ENCODE measurements around the gene MCTP2.

Gene MCTP2

DNA sequence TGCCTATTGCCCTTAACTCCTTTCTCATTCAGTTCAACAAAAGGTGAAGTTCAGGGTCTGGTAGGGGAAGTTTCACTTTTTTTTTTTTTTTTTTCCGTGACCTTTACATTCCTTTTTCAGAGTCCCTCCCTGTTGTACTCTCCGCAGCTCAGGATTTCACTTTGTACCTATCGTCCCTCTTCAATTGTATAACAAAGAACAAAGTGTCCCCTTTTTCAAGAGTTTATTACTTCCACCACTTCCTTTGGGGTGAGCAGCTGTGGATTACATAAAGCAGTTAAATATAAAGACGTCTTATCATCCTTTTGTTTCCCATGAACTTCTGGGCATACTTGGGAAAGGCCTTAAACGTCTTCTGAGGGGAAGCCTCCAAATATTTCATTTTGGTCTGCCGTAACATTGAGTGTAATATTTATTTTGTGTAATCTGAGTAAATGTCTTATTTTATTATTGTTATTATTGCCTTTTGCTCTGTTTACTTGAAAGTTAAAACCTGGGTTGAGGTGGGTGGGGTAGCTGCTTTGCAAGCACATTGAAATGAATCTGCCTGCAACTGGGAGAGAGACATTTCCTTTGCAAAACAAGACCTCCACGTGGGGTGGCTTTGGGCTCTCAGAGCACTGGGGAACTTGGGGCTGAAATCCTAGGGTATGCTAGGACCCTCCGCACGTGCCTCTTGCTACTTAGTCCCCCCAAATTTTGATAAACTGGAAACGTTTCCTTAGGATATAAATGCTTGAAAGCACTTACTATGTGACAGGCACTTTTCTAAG, 169.4 kb downstream of the MCTP2 start:
- DNase-seq: no peak

DNA sequence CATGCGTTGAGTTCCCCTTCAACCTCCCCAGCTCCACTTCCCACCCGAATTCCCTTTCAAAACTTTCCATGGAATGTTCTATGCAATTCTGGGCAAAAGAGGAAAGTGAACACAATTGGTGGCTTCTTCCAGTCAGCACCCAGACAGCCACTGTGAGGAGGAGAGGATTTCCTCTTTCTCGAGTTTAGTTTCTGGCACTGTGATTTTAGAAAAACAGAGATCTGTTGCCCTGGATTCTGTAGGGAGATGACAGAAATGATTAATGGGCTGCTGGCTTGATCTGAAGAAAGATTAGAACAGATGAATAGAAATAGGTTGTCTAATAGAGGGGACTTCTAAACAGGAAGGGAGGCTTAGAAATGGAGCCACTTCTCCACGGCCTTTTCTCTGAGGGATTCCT, 172.0 kb downstream of the MCTP2 start:
- no peak for DNase-seq

DNA sequence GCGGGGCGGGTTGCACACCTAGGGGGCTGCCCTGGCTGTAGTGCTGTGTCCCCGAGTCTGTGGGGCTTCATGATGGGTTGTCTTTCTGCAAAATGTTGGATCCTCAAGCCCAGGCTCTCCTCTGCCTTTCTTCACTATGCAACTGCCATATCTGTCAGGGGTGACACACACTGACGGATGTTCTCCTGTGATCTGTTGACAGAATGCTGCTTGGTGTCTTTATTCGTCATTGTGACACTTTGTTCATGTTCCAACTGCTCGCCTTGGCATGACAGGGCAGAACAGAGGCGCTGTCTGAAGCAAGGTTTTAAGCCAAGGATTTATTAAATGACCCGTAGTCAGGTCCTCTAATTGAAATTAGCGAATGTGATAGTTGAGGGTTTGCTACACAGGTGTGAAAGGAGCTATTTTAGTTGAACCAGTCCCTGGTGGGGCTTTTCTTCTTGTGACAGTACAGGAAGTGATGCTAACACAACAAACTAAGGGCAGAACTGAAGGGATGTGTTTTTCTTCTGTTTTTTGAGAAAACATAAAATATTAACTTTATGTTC, 173.4 kb downstream of the MCTP2 start:
- no peak for DNase-seq

DNA sequence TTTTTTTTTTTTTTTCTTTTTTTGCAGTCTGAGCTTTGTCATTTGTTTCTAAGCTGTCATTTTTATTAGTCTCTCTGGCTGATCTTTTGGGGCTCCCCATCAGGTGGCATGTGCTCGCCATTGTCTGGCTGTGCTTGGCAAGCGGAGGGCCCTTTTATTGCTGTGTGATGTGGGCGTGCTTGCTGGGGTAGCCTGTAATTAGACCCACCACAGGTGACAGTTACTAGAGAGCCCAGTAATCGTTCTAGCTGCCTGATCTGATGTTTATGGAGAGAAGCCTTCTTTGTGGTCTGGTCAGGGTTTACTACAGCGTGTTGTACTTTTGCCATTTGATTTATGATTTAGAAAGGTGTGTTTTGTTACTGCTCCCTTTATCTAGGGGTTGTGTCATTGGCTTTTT, 179.9 kb downstream of the MCTP2 start:
- DNase-seq: no peak

DNA sequence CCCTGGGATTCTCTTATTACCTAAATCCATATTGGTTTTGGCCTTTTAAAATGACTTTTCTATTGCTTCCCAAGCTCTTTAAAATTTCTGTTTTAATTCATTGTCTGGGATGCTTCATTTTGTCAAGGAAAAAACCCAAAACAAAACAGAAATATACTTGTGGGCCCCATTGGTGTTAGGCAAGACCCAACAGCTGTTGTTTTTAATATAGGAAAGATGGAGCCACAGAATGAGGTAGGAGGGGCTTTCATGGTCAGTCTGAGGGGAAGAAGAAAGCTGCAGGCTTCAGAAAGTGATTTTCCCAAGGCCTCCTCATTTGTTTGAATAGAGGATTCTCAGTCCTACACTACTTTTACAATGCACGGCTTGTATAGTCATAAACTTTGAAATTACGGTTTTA, 180.5 kb downstream of the MCTP2 start:
- no peak for DNase-seq

DNA sequence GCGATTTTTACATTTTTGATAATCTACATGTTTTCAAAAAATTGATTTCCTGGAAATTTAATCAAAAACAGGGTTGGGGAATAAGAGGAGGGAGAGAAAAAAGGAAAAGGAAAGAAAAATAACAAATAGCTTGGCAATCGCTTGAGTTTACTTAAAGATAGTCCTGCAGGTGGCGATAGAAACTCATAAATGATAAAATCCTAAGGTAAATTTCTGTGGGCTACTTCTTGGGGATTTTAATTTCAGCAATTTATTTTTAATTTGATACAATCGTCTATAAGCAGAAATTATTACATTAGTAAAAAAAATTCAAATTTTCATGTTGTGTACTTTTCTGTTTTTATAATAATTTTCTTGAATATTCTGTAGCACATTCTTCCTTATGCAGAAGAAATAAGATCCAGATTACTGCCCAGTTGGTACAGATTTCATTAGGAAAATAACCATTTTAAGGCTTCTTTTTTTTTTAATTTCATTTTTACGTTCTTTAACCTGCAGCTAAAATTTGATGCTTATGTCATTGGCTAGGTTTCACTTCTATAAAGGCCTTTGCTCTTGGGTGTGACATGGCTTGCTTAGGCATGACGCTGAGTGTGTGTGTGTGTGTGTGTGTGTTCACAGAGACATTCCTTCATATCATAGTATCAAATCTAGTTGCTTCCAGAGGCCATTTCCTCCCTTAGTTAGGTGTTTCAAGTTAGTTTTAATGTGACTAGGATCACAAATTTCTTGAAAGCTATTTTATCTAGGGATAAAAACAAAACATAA, 181.8 kb downstream of the MCTP2 start:
- DNase-seq: no peak

DNA sequence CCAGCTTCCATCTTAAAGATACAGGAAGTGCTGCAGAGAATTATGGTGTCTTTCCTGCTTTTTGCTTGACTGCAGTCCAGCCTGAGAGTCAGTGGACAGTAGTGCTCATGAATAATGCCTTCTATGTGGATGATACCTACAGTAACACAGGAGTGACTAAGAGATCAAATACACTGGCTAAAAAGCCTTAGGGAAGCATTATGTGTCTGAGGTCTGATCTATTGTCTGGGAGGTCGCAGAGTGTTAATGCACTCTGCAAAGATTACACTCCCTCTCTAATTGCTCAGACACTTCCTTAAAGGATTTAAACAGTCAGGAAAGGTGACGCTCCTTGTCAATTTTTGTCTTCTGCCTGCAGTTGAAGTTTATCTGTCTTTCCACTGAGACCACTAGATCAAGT, 183.6 kb downstream of the MCTP2 start:
- no peak for DNase-seq

DNA sequence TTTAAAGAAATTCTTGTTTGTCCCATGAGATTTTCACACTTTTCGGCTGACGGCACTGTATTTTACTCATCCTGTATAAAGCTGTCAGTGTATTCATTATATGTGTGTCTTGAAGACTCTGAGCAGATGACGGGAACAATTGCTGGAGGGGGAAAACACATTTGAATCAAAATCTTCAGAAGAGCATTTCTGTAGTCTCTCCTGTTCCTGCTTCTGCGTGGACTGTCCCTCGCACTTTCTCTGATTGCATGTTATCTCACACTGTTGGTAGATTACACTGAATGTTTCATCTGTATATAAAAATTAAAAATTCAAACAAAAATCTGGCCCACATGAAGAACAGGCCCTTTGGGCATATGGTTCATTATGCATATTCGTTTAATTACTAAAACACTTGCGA, 184.9 kb downstream of the MCTP2 start:
- no peak for DNase-seq

DNA sequence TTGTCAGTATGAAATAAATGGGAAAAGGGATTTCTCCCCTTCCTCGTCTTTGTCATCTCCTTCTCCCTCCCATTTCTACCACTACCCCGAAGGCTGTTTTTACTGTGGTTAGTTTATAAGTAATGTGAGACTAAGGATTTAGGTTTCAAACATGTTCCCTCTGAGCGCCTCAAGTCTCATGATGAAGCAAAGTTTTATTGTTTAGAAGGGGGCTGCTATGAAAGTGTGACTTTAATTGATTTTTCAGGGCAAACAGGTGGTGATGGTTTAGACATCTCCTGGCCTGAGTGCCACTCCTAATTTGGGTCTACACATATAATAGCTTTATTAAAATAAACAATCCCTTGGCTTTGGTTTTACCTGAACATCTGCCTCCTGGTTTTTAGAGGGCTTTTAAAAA, 185.5 kb downstream of the MCTP2 start:
- DNase-seq: no peak

DNA sequence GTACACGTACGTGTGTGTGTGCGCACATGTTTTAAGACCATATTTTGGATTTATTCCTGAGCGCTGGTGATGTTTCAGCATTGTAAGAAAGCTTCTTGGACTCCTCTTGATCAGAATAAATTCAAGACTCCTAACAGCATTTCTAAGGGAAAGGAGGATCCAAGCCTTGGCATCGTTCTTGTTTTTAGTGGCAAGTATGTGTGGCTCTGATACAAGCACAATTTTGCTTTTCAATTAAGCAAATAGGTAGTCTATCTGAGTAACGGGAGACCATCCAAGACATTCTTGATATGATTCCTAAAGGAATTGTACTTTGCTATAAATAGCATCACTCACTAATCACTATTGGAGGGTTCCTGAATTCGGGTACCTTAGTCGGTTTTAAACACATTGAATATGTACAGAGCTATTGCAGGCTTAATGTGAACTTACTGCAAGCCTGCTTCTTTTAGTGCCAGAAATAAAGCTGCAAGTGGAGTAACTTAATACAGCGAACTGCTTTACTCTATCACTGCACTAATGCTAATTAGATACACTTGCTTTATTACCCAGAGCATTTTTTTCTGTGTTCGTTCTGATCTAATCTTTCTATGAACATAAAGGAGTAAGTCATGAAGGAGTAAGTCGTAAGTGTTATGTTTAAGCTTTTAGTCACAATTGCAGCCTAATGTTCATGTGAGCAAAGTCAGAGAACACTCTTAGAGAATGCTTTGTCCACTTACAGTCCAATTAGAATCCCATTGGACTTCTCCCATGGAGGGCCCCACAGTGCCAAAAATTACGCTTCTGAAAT, 186.3 kb downstream of the MCTP2 start:
- no peak for DNase-seq

DNA sequence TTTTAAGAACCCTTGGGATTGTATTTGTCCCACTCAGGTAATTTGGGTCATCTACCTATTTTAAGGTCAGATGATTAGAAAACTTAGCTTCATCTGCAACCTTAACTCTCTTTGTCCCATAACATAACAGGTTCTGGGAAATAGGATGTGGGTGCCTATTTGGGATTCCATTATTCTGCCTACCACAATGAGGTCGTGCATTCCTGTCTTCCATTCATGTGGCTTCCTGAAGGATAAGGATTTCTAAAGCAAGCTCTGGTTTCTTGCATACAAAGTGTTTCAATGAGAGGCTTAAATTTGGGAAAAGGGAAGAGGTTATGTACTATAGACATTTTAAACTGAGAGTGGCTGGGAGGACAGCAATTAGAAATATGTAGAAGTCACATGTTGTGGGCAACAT, 190.3 kb downstream of the MCTP2 start:
- DNase-seq: no peak

DNA sequence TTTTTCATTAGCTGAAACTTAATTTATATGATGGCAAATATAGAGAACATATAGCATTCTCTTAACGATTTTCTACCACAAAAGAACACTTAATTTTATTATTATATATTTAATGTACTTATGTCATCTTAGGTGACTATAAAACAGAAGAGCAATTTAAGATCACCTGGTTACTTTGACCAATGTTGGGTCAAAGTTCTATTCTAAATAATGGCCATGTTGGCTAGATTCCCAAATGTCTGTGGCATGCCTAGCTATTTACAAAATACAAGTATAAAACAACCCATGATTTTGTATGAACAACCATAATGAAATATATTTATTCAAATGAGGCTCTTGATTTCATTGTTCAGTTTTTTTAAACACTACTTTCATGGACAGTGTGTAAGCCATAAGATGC, 200.9 kb downstream of the MCTP2 start:
- DNase-seq: no peak

DNA sequence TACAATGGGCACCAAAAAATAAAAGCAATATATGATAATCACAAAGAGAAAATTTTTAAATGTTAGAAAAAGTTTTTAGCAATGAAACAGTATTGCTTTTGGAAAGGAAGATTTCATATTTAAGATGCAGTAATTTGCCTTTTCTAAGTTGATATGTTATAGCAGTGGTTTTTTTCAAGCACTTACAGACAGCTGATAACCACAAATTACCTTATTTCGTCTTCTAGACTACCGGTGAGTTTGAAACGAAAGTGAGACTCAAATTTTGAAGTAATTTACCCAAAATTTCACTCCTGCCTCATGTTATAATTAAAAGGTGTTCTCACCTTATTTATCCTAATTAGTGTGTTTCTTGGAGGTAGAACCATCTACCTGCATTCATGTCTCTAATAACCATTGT, 207.8 kb downstream of the MCTP2 start:
- DNase-seq: no peak

DNA sequence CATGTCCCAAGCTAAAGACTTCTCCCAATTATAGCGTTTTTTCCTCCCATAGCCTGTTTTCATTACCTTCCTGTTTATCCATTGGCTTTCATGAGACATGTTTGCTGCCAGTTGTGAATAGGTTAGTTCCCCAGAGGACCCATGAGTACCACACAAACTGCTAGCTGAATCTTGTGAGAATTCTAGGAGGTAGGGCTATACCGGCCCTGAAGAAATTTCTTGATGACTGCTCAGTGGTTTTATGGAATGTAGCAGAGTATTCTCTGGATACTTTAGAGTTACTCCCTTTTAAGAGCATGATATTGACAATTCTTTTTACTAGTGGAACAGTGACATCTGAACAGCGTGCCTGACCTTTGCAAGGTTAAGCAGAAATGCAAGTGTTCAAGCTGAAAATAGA, 210.4 kb downstream of the MCTP2 start:
- no peak for DNase-seq

DNA sequence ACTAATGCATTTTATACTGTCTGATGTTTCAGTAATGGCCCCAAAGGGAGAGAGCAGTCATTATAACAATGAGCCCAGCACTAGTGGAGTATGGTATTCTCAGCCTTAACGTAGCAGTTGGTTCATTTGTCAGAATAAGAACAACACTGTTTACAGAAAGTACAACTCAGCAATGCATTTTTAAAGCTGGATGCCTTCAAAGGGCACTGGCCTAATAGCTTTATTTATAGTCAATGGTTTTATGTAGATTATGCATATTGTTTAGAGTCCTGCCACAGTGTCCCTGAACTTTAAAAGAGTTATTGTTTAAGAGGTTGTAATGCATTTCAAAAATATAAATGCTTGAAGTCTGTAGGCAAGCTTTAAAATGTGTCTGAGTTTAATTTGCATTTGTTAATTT, 211.1 kb downstream of the MCTP2 start:
- DNase-seq: no peak

DNA sequence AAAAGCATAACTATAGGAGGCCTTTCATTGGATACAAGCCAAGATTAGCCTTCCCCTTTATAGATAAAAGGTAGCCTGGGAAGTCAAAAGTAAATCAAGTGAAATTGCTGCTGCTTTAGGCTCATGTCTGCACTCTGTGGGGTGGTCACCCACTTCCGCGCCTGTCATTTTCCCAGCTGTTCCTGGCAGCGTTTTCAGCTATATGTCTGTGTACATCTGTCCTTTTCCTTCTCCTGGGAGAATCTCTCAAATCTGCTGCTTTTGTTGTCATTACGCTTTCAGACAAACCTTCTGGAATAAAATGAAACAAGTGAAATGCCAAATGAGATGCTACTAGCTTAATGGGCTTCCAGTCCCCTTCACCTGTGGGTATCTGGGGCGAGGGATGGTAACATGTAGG, 211.8 kb downstream of the MCTP2 start:
- DNase-seq: no peak

DNA sequence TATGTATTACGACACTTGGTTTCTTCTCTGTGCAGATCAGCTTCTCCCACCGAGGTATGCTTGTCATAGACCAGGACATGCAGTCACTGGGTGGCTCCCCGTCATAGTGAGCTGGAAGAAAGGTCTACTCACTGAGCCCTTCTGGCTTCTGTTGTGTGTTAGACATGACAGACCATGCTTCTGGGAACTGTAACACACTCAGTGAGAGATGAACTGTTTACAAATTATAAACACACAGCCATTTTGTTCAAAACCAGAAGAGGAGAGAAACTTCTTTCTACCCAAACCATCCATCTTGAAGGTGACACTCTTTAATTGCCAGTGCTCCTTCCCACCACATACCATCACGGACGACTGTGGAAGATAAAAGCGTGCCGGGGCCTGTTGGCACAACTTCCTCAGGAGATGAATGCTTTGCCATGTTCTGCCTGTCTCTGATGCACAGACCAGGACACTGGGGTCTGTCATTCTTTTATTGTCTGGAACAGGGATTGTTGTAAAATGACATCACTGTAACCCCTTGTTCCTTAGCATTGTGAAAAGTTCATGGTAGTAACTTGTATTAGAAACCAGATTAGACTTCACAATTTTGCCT, 214.3 kb downstream of the MCTP2 start:
- DNase-seq: no peak

DNA sequence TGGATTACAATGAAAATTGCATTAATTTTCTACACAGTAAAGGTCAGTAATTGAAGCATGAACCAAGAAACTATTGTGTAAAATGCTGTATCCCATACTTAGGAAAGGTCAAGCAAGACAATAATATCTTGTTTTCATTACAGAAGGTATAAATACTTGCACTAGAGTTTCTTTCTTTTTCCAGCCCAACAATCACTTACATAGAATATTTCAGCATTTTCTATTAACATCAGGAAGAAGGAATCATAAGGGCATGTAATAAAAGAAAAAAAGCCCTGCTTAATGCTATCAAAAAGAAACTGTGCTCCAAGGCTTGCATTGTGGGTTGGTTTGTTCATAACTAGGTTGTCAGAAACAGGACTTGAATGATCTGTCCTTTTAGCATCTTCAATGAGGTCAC, 215.1 kb downstream of the MCTP2 start:
- DNase-seq: no peak

DNA sequence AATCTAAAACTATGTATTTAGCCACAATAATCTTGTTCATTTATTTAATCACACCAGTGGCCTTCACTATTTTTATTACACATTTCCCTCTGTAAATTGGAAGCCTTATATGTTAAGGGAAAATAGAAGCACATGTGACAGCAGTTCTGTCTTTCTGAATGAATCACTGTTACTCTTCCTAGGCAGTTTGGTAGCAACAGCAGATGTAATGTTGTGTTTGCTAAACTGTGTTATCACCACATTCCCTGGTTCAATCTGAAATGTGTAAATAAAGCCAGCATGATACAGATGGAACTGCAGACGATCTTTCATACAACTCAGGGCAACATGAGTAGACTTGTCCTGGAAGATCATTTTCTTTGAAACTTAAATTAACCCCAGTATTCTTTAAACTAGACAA, 220.1 kb downstream of the MCTP2 start:
- DNase-seq: no peak

DNA sequence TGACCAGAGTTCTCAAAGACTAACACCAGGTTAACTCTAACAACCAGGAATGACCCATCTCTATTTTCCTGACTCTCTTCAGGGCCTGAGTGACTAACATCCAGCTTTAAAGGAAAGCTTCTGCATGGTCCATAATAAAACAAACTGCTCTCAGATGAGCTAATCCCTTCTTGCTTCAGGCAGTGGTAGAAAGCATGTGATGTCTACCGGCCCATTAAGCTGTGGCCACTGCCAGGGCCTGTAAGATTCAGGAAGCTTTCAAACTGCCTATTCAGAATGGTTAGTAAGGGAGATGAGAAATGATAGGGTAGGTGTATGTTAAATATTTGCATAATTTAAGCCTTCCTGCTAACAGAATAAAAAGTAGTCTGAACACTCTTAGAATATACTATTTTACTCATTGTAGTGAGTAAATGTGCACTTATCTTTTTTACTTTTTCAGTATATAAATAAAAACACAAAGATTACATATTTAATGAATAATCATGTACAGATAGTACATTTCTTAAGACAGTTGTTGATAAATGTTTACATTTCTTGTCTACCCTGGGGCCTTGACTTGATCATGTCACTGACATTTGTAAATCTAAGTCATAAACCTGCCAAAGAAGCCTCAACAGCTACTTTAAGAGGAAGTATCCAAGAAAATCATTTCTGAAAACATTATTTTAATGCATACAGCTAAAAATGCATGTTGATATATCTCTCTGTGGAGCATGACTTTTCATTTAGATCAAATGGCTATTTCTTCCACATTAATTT, 222.0 kb downstream of the MCTP2 start:
- no peak for DNase-seq

DNA sequence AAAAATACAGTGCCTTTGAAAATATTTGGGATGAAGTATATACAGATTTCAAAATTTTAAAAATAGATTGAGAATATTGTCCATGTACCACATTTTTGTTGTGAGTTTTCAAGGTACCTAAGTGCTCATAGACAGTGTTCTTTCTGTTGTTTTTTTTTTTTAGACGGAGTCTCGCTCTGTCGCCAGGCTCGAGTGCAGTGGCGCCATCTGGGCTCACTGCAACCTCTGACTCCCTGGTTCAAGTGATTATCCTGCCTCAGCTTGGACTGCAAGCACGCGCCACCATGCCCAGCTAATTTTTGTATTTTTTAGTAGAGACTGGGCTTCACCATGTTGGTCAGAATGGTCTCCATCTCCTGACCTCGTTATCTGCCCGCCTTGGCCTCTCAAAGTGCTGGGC, 223.9 kb downstream of the MCTP2 start:
- DNase-seq: no peak

DNA sequence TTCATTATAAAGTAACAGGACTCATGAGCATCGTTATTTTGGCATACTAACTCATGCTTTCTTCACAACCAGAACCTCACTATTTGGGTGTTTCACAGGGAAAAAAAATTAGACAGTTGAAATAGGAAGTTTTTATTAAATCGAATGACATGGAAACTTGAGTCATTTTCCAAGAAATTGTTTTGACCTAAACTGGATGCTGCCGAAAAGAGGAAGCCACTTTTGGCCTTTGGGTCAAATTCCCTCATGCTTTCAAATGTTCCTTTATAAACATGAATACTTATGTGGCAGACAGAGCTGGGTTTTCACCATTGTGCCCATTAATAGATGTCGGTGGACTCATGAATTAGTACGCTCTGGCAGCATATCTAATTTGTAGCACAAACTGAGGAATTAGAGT, 224.9 kb downstream of the MCTP2 start:
- no peak for DNase-seq
